ENCODE measurements around the gene ZNF649.
"Not testable (repeated sequence)": the region's sequence is repeated elsewhere in the genome, so short reads cannot be mapped to it uniquely, and the experiment has no call there.

The ZNF649 gene
- total RNA-seq = 9.4 to 12.5 reads per million in 2 donors

DNA sequence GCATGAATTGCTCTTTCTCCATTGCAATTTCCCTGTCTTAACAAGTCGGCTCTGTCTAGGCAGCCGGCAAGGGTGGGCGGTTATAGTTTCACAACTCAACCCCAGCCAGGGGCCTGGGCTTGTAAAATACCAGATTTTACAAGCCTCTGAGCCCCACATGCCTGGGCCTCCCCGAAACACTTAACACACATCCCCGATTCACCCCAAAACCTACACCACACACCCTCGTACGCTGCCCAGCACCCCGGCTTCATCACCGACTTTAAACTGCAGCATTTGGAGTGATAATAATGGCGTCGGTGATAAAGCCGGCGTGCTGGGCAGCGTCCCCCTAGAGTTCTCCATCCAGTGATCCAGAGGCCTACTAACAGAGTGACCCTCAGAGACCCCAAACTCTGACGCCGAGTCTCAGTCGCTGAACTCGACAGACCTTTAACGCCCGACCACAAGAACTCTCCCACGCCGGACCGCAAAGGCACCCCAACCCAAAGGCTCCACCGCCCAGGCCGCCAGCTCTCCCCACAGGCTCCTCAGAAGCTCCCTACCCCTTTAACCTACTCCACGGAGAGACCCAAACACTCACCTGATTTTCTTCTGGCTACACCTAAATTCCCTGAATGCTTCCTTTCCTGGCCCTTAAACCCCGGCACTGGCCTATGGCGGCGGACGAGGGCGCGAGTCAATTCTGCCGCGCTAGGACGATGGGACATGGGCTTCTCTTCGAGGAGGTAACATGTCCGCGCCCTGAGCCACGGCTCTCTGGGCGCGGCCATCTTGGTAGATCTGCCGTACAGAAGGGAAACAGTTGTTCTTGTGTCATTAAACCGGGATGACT is at the start of gene ZNF649:
ZNF649 (minus strand) TSS at position 687 of the 835 bp plus-strand sequence. CDS start 4,910 bp downstream, outside the sequence.
- peak; percentile 46 to 88 (median 66) for DNase-seq

- no peak for DNase-seq
Observed at GRCh38 chr19:51948975-51949374, 44.2 kb upstream of the ZNF649 start.

DNA sequence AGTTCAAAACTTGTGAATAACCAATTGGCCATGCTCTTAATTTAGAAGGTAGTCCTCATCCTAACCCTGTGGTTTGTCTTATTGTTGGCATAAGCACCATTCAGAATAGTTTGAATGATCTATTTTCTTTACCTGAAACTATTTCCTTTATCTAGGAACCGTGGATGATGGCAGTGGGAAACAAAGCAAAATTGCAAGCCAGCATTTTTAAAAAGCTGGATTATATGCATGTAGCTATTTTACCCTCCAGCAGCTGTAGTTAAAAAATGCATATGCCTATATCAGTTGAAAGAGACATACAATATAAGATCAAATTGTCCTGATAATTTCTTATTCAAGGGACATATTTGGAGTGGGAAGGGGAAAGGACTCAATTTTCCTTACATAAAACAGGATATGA is 41.8 kb upstream of the ZNF649 start:
- no peak for DNase-seq

DNA sequence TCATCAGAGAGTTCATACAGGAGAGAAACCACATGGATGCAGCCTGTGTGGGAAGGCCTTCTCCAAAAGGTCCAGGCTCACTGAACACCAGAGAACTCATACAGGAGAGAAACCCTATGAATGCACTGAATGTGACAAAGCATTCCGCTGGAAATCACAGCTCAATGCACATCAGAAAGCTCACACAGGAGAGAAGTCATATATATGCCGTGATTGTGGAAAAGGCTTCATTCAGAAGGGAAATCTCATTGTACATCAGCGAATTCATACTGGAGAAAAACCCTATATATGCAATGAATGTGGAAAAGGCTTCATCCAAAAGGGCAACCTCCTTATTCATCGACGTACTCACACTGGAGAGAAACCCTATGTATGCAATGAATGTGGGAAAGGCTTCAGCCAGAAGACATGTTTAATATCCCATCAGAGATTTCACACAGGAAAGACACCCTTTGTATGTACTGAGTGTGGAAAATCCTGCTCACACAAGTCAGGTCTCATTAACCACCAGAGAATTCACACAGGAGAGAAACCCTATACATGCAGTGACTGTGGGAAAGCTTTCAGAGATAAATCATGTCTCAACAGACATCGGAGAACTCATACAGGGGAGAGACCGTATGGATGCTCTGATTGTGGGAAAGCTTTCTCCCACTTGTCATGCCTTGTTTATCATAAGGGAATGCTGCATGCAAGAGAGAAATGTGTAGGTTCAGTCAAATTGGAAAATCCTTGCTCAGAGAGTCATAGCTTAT is 40.2 kb upstream of the ZNF649 start:
- no peak for DNase-seq

- DNase-seq = no peak
Observed at GRCh38 chr19:51938936-51939335, 34.1 kb upstream of the ZNF649 start.

GRCh38 chr19:51931921-51932320 is 27.1 kb upstream of the ZNF649 start:
- DNase-seq = no peak

DNA sequence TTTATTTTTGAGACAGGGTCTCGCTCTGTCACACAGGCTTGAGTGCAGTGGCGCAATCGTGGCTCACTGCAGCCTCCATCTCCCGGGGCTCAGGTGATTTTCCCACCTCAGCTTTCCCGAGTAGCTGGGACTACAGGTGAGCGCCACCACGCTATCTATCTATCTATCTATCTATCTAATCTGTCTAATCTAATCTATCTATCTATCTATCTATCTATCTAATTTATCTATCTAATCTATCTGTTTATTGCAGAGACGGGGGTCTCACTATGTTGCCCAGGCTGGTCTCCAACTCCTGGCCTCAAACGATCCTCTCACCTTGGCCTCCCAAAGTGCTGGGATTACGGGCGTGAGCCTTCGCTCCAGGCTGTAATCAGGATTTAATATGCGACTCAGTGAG is 23.0 kb upstream of the ZNF649 start:
- DNase-seq = no peak

- DNase-seq = peak; percentile 35 to 96 (median 72)
Observed at GRCh38 chr19:51926784-51927741, 22.2 kb upstream of the ZNF649 start, which contains the start of gene ZNF613. TSS of gene ZNF613 (plus strand) at chr19:51927472. CDS start at chr19:51936221, 8,749 bp downstream.

GRCh38 chr19:51926426-51926783 is 21.6 kb upstream of the ZNF649 start:
- no peak for DNase-seq

DNA sequence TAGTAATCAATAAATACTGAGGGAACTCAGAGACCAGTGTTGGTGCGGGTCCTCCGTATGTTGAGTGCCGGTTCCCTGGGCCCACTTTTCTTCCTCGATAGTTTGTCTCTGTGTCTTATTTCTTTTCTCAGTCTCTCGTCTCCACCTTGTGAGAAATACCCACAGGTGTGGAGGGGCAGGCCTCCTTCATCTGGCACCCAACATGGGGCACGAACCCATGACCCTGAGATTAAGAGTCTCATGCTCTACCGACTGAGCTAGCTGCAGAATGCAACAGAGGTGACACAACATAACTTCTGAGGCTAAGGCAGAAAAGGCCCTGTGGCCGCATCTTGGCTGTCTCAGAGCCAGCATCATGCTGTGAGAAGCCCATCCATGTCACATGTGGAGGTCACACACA is 17.1 kb upstream of the ZNF649 start:
- peak in 1 of 5 experiments; percentile 18 for DNase-seq

DNA sequence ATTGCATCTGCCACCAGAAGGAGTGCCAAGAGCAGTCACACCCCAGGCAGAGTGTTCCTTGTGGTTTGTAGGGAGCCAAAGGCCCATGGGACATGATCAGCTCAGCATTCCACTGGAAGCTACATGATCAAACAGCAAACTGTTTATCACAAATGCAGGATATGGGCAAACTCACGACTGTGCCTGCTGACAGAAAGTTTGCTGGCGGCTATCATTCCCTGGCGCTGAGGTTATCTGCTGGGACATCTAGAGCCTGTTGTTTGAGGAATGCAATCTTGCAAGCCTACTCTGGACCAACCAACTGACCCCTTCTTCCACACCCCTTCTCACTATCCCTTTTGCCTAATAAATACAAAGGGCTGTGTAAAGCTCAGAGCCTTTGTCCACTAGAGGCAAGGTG is 14.8 kb upstream of the ZNF649 start:
- no peak for DNase-seq

DNA sequence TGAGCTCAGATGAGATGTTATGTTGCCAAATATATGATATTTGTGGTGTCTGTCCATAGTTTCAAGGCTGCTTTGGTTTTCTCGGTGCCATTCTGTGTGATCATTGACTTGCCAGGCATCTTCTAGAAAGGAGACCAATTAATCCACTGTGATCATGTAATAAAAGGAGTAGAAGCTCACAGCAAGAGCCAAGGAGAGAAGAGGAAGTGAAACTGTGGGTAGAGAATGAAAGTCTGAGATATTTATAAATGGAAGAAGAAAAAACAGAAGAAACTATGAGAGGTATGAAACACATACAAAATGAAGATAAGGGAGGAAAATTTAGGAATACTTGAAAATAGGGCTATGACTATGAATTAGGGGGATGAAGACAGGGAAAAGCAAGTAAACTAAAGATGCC is 11.3 kb upstream of the ZNF649 start:
- DNase-seq = no peak

GRCh38 chr19:51915324-51915867 is 10.6 kb upstream of the ZNF649 start:
- DNase-seq = no peak

GRCh38 chr19:51907981-51908380 is 3.2 kb upstream of the ZNF649 start:
- not testable (repeated sequence) for DNase-seq

- DNase-seq = not testable (repeated sequence)
Observed at GRCh38 chr19:51906108-51906507, 1.3 kb upstream of the ZNF649 start.

DNA sequence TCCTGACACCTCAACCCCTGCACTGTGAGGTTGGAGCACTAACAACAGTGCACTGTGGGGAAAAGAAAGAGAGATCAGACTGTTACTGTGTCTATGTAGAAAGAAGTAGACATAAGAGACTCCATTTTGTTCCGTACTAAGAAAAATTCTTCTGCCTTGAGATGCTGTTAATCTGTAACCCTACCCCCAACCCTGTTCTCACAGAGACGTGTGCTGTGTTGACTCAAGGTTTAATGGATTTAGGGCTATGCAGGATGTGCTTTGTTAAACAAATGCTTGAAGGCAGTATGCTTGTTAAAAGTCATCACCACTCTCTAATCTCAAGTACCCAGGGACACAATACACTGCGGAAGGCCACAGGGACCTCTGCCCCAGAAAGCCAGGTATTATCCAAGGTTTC is 822 bp upstream of the ZNF649 start:
- DNase-seq = not testable (repeated sequence)

- DNase-seq = no peak
Observed at GRCh38 chr19:51905206-51905605, 389 bp upstream of the ZNF649 start.

DNA sequence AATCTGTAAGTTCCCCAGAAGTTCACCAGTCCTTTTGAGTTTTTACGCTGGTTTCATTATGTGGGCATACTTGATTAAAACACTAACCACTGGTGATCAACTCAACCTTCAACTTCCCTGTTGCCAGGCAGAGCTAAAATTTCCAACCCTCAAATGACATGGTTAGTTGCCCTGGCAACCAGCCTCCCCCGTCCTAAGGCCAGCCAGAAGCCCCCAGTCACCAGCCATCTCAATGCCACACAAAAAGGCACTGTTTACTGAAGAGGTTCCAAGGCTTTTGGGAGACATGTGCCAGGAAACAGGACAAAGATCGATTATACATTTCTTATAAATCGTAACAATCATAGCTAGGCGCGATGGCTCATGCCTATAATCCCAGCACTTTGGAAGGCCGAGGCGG is 1.6 kb downstream of the ZNF649 start:
- no peak for DNase-seq

GRCh38 chr19:51901860-51902259 is 3.0 kb downstream of the ZNF649 start:
- DNase-seq = no peak

DNA sequence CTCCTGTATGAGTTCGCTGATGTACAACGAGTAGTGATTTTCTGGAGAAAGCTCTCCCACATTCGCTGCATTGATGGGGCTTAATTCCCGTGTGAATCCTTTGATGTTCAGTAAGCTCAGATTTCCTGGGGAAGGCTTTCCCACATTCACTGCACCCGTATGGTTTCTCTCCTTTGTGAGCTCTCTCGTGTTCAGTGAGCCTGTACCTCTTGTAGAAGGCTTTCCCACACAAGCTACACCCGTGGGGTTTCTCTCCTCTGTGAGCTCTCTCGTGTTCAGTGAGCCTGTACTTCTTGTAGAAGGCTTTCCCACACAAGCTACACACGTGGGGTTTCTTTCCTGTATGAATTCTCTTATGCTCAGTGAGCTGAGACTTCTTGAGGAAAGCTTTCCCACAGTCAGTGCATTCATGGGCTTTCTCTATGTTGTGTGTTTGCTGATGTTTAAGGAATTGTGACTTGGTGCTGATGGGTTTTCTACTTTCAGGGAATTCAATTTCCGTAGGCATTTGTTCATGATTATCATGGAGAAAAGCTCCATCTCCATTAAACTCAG is 13.5 kb downstream of the ZNF649 start:
- DNase-seq = peak in 1 of 5 experiments; percentile 21

DNA sequence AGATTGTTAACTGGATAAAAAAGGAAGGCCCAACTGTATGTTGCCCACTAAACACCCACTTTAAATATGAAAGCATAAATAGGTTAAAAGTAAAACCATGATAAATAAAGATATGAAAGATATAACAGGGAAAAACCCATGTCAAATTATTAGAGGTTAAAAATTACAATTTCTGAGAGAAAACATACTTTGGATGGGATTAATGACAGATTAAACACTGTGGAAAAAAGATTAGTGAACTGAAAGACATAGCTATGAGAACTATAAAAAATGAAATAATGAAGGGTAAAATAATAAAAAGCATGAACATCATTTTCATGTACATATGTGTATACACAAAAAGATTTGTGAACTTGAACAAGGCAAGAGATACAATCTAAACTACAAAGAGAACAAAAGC is 14.9 kb downstream of the ZNF649 start:
- no peak for DNase-seq
